Stomach (tissue), 9 donors: ENCODE measurements around the gene PRKCA. TPM values are rescaled to one million over a fixed set of nuclear protein-coding genes. Genes with fewer than 3 reads are reported as not detected.

Experiments
- DNase-seq, 2 donors: peaks; one replicate each; pipeline versions ENCODE4 v3.0.0 to v3.0.0-alpha.2; 2013 to 2019
- H3K27ac ChIP-seq, 5 donors: fragments of 200-600 bp in 4 of 5; sonication (generic) in 4 of 5; one replicate each; pipeline ENCODE4 v1.5.1; 2013 to 2019; ENCODE audit warnings: mild to moderate bottlenecking in 1 of 5, moderate library complexity in 1 of 5
- H3K27me3 ChIP-seq, 3 donors: fragments of 200-600 bp; sonication (generic); one replicate each; pipeline ENCODE4 v1.5.1; 2017 to 2019; ENCODE audit warnings: mixed run types in 1 of 3
- H3K36me3 ChIP-seq, 4 donors: fragments of 200-600 bp; sonication (generic); 1 replicate in 3 of 4; 2 replicates in 1 of 4; pipeline ENCODE4 v1.5.1; 2016 to 2019
- H3K4me1 ChIP-seq, 4 donors: fragments of 200-600 bp; sonication (generic); one replicate each; pipeline ENCODE4 v1.5.1; 2016 to 2019
- H3K4me3 ChIP-seq, 4 donors: fragments of 200-600 bp; sonication (generic) in 3 of 4; one replicate each; pipeline ENCODE4 v1.5.1; 2016 to 2019; ENCODE audit warnings: mild to moderate bottlenecking in 1 of 4
- H3K9me3 ChIP-seq, 4 donors: fragments of 200-600 bp; sonication (generic); one replicate each; pipeline ENCODE4 v1.5.1; 2016 to 2019
- CTCF ChIP-seq, 7 experiments: fragments of 450-650 bp in 4 of 7; fragments of 200-600 bp in 3 of 7; sonication (generic) in 3 of 7; IDR thresholded peaks; one replicate each; pipeline ENCODE4 v1.5.1; 2016 to 2019; ENCODE audit warnings: antibody characterized with exemption in 7 of 7, control low read depth in 2 of 7, mild to moderate bottlenecking in 1 of 7
- EP300 ChIP-seq: sonication (generic); formaldehyde crosslinking; IDR thresholded peaks from one replicate; pipeline ENCODE4 v1.6.1; 2017; ENCODE audit warnings: antibody characterized with exemption
- POLR2A ChIP-seq, 4 donors: fragments of 450-650 bp; IDR thresholded peaks; one replicate each; pipeline ENCODE4 v1.6.1; 2016; ENCODE audit warnings: antibody characterized with exemption in 4 of 4, control low read depth in 2 of 4, mild to moderate bottlenecking in 1 of 4, moderate library complexity in 1 of 4
- POLR2AphosphoS5 ChIP-seq, 3 donors: sonication (generic); formaldehyde crosslinking; IDR thresholded peaks; one replicate each; pipeline ENCODE4 v1.6.1; 2016; ENCODE audit warnings: antibody characterized with exemption in 3 of 3
- WGBS, 5 donors: extraction: QIAGEN DNeasy Blood & Tissue Kit in 3 of 5; methylation state at CpG; one replicate each; pipeline versions ENCODE4 v1.1.5 to v1.1.7; 2013 to 2018; 5-methylcytosine and 5-hydroxymethylcytosine counted together
- intact Hi-C: fragments of 100-400 bp; cut with DNase I; formaldehyde crosslinking; loops from one replicate; pipeline ENCODE4 v1.15.1; 2023; ENCODE audit warnings: low total_unique reads
- polyA plus RNA-seq, 3 donors: library from polyadenylated mRNA; stranded (reverse); fragments of 200-250 nt; gene quantifications; one replicate each; pipeline ENCODE4 v1.2.3, GENCODE V29; 2013
- total RNA-seq, 5 donors: library from RNA; depleted of rRNA; stranded (reverse); fragments of >200 nt; gene quantifications; one replicate each; pipeline versions ENCODE4 v1.1.0 to v1.2.3, GENCODE V29; 2014 to 2016
- donor health status: healthy with polysubstance abuse.
- donor health status: Bipolar disorder and iron deficiency.
- donor health status: healthy.

The PRKCA gene
- total and polyA plus RNA-seq, 8 donors, result 2.1 to 41.1 (median 12.2) TPM

- Histone ChIP-seq H3K9me3 (no peaks in the 10 kb centered on the region), H3K4me1 (no peaks in the 10 kb centered on the region), H3K27ac (no peak overlapping the region), H3K36me3 (peaks cover 0 to 17% (median 10%) of the 10 kb centered on the region in 4 donors), H3K27me3 (no peaks in the 10 kb centered on the region), H3K4me3 (no peak overlapping the region)
- DNase-seq, result no peak
- 96 to 99% (median 97%) methylated on average over 3 of the region's 3 CpGs for WGBS, 5 donors
- intact Hi-C loops, result no loop called here
- TF ChIP-seq EP300 (no peak), POLR2A (IDR thresholded peaks at IDR 0.05) (no peak), POLR2AphosphoS5 (IDR thresholded peaks at IDR 0.05) (no peak), CTCF (IDR thresholded peaks at IDR 0.05) (no peak)
Measured at GRCh38 chr17:66760324-66760723, 457.9 kb downstream of the PRKCA start.

GRCh38 chr17:66762276-66762675 is 459.9 kb downstream of the PRKCA start:
- Histone ChIP-seq H3K9me3 (no peaks in the 10 kb centered on the region), H3K4me1 (no peaks in the 10 kb centered on the region), H3K4me3 (no peak overlapping the region), H3K27ac (no peak overlapping the region), H3K36me3 (peaks cover 0 to 7% (median 5%) of the 10 kb centered on the region in 4 donors), H3K27me3 (no peaks in the 10 kb centered on the region)
- DNase-seq, result no peak
- 87 to 96% (median 92%) methylated on average over 6 of the region's 6 CpGs for WGBS, 5 donors
- TF ChIP-seq EP300 (no peak), POLR2AphosphoS5 (IDR thresholded peaks at IDR 0.05) (no peak), CTCF (IDR thresholded peaks at IDR 0.05) (no peak), POLR2A (IDR thresholded peaks at IDR 0.05) (no peak)
- intact Hi-C loops, result no loop called here

- no peaks in the 10 kb centered on the region for H3K27me3 ChIP-seq
- 62 to 83% (median 74%) methylated on average over 2 of the region's 2 CpGs for WGBS, 5 donors
- no peak for TF ChIP-seq CTCF (IDR thresholded peaks at IDR 0.05)
- TF ChIP-seq POLR2A (IDR thresholded peaks at IDR 0.05), result no peak
- TF ChIP-seq POLR2AphosphoS5 (IDR thresholded peaks at IDR 0.05), result no peak
- no peak for TF ChIP-seq EP300
- peaks cover 0 to 13% (median 5%) of the 10 kb centered on the region in 4 donors for H3K36me3 ChIP-seq
- H3K4me1 ChIP-seq, result no peaks in the 10 kb centered on the region
- intact Hi-C loops, result no loop called here
- no peaks in the 10 kb centered on the region for H3K9me3 ChIP-seq
- H3K4me3 ChIP-seq, result no peak overlapping the region
- no peak for DNase-seq
- H3K27ac ChIP-seq, result no peak overlapping the region
Measured at GRCh38 chr17:66763056-66763455, 460.6 kb downstream of the PRKCA start.

- H3K27me3 ChIP-seq, result no peaks in the 10 kb centered on the region
- 83 to 97% (median 92%) methylated on average over 2 of the region's 2 CpGs for WGBS, 5 donors
- no peak overlapping the region for H3K4me3 ChIP-seq
- TF ChIP-seq POLR2AphosphoS5 (IDR thresholded peaks at IDR 0.05) (no peak), POLR2A (IDR thresholded peaks at IDR 0.05) (no peak), EP300 (no peak), CTCF (IDR thresholded peaks at IDR 0.05) (no peak)
- H3K4me1 ChIP-seq, result no peaks in the 10 kb centered on the region
- DNase-seq, result no peak
- peaks cover 0 to 13% (median 5%) of the 10 kb centered on the region in 4 donors for H3K36me3 ChIP-seq
- intact Hi-C loops, result no loop called here
- H3K9me3 ChIP-seq, result no peaks in the 10 kb centered on the region
- H3K27ac ChIP-seq, result no peak overlapping the region
Measured at GRCh38 chr17:66764506-66764905, 462.1 kb downstream of the PRKCA start.
